HG03354 (cell line): ENCODE results near the gene TJP3.

Experiments used
- ATAC-seq: cut with Tn5 transposase; IDR thresholded peaks from one replicate; pipeline ENCODE4 v1.9.1; 2021; ENCODE audit warnings: mild to moderate bottlenecking; ENCODE audit not compliant: unreplicated experiment, poor library complexity, severe bottlenecking

The TJP3 gene

GRCh38 chr19:3798137-3798536 is 90.0 kb downstream of the TJP3 start:
- ATAC-seq: no peak
